Renal cortical epithelial cell (primary cell): ENCODE measurements around the gene TARBP2. TPM values are rescaled to one million over a fixed set of nuclear protein-coding genes. Genes with fewer than 3 reads are reported as not detected.

Source experiments
- DNase-seq: peaks from one replicate; pipeline ENCODE4 v3.0.0-alpha.2; 2011; ENCODE audit warnings: low read depth
- total RNA-seq: library from RNA; depleted of rRNA; stranded (reverse); fragments of >200 nt; gene quantifications from 2 replicates; pipeline ENCODE4 v1.2.3, GENCODE V29; 2014

The TARBP2 gene, protein sequence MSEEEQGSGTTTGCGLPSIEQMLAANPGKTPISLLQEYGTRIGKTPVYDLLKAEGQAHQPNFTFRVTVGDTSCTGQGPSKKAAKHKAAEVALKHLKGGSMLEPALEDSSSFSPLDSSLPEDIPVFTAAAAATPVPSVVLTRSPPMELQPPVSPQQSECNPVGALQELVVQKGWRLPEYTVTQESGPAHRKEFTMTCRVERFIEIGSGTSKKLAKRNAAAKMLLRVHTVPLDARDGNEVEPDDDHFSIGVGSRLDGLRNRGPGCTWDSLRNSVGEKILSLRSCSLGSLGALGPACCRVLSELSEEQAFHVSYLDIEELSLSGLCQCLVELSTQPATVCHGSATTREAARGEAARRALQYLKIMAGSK
- 28.8 and 52.3 TPM in 2 replicates for total RNA-seq

GRCh38 chr12:53500776-53501614 is at the start of gene TARBP2:
Gene TARBP2 (plus strand): TSS chr12:53501283. CDS start chr12:53501409, 126 bp downstream.
- DNase-seq = peak; percentile 99

GRCh38 chr12:53451661-53452158 is 49.4 kb upstream of the TARBP2 start, which contains the start of gene PCBP2:
Gene PCBP2 (plus strand): TSS chr12:53452102. CDS start chr12:53454801, 2,699 bp downstream.
- DNase-seq = peak; percentile 97

DNA sequence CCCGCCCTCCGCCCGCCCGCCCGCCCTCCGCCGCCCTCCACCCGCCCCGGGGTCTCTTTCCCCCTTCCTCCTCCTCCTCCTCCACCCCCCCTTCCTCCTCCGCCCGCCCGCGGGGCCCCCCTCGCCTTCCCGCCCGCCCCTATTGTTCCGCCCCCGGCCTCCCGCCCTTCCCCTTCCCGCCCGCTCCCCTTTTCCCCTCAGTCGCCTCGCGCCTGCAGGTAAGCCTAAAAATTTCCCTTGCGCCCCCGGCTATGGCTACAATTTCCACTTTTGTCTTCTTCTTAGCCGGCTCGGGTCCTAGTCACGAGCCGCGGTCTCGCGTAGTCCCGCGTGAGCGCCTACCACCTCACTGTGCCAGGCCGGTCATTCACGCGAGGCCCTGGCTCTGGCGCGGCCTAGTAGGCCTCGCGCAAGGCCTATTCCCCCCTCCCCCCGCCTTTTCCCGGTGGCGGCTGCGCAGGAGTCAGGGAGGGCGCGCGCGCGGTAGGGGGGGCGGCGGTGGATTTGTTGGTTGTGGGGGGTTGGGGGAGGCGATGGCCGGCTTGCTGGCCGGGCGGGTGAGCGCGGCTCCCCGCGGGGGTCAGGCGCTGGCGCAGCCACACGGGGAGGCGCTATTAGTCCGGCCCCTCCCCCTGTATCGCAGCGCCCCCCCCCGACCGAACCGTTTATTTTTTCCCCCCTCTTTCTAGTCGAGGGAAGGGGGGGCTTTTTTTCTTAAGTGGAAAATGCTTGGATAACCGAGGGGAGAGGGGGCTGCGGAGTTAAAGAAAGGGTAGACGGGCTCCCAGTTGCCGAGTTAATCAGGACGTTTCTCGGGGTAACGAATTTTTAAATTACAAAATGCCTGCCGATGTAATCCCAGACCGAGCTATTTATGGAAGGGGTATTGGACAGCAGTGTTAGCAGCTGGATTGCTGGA is 48.7 kb upstream of the TARBP2 start:
- DNase-seq = peak; percentile 53

DNA sequence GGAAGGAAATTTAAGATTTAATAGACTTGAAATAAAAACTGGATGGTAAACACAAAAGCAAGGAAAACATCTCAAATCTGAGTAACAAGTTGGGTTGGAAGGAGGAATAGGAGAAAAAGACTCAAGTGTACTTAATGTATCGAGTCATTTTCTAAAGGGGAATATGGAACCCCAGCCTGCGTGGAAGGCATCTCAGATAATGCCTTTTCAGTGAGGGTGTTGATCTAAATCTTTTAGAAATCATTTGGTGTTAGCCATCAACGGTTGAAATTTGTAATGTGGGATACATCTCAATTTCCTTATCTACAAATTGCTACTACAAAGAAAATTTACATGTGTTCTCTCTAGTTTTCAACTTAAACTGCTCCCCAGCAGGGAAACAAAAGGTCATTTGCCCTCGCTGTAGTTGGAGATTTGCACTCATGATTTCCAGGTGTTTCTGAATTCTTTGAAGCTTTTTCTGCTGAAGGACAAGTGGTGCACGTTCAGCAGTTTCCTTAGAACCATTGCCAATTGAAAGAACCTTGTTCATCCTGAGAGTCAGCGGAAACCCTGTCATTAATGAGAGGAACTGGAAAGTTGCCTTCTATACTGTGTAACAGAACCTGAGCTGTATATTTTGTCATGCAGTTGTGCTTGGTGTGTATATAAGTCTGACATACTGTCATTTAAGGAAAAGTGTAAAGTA is 47.0 kb upstream of the TARBP2 start:
- no peak for DNase-seq

- DNase-seq = no peak
Measured at GRCh38 chr12:53454707-53455106, 46.4 kb upstream of the TARBP2 start.

DNA sequence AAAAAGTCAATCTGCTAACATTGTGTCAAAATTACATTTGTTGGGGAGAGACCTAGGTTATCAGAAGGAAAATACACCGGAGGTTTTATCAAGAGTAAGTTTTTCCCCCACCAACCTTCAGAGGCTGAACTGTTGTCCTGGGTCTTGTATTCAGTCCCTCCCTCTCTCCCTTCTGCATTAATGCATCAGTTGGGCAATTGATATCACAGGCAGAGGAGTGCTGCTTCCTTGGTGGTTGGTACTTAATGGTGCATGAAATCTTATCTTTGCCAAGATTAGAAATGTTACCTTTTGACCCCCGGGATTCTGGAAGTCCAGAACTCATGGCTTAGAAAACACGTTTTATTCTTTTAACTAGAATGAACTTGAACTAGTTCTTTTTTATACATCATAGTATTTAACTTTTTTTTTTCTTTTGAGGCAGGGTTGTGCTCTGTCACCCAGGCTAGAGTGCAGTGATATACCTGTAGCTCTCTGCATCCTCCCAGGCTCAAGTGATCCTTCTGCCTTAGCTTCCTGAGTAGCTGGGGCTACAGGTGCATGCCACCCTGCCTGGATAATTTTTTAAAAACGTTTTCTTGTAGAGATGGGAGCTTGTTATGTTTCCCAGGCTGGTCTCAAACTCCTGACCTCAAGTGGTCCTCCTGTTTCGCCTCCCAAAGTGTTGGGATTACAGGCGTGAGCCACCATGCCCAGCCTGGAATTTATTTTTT is 44.3 kb upstream of the TARBP2 start:
- no peak for DNase-seq

- no peak for DNase-seq
Measured at GRCh38 chr12:53459097-53459496, 42.0 kb upstream of the TARBP2 start.

DNA sequence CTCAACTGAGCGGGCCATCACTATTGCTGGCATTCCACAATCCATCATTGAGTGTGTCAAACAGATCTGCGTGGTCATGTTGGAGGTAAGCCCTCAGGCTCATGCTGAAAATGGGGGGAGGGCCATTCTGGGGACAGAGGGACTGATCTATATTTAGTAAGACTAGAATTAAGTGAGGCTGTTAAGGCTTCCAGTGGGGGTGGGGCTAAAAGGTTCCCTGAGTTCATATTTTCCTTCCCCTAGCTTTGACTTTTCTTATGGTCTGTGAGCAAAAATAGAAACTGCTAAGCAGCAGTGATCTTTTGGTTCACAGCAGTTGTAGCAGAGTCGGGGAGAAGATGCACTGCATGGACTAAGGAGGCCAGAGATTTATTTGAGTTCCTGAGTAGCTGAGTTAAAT is 40.0 kb upstream of the TARBP2 start:
- no peak for DNase-seq

GRCh38 chr12:53461591-53461990 is 39.5 kb upstream of the TARBP2 start:
- DNase-seq = no peak

GRCh38 chr12:53462935-53463334 is 38.1 kb upstream of the TARBP2 start:
- DNase-seq = no peak

GRCh38 chr12:53463802-53464560 is 37.1 kb upstream of the TARBP2 start:
- DNase-seq = no peak

DNA sequence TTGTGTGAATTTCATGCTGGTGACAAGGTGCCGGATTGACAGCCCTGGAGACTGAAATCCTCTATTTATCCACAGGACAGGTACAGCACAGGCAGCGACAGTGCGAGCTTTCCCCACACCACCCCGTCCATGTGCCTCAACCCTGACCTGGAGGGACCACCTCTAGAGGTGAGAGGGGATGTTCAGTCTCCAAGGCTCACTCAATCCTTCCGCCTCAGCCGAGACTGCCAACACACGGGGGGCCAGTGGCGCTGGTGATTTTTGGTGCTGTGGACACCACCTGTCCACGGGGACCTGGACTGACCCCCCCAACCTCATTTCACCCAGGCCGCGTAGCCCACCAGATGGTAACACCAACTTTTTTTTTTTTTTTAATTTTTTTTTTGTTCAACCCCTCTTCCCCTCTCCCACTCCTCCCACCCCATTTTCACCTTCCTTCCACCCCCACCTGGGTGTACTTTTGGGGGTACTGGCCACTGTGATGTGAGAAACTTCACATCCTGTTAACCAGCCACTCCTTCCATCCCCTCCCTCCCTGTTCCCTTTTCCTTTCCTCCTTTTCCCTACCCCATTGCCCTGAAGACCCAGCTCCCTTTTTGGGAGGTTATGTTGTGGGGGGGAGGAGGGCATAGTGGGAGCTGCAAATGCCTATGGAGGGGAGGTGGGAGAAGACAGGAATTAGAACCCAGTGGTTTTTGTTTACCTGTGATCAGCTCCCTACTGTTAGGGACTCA is 36.2 kb upstream of the TARBP2 start:
- DNase-seq = no peak

- no peak for DNase-seq
Measured at GRCh38 chr12:53465679-53466078, 35.4 kb upstream of the TARBP2 start.

GRCh38 chr12:53466640-53467039 is 34.4 kb upstream of the TARBP2 start:
- DNase-seq = no peak

- DNase-seq = no peak
Measured at GRCh38 chr12:53467082-53467481, 34.0 kb upstream of the TARBP2 start.

DNA sequence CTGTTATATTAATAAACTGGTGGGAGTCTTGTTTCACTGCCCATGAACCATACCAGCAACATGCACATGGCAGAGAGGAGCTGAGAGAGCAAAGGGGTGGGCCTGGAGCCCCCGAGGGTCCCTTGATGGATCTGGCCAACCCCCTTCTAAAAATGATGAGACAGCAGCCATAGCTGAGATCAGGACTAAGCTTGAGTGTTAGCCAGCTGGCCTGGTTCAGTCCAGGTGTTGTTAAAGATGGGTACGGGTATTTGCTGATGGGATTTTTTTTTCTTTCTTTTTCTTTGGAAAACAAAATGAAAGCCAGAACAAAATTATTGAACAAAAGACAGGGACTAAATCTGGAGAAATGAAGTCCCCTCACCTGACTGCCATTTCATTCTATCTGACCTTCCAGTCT is 33.2 kb upstream of the TARBP2 start:
- no peak for DNase-seq

- no peak for DNase-seq
Measured at GRCh38 chr12:53468282-53468681, 32.8 kb upstream of the TARBP2 start.

GRCh38 chr12:53472056-53472582 is 29.0 kb upstream of the TARBP2 start:
- DNase-seq = no peak

- no peak for DNase-seq
Measured at GRCh38 chr12:53474077-53474476, 27.0 kb upstream of the TARBP2 start.
